ENCODE data around the gene BIRC3.

DNA sequence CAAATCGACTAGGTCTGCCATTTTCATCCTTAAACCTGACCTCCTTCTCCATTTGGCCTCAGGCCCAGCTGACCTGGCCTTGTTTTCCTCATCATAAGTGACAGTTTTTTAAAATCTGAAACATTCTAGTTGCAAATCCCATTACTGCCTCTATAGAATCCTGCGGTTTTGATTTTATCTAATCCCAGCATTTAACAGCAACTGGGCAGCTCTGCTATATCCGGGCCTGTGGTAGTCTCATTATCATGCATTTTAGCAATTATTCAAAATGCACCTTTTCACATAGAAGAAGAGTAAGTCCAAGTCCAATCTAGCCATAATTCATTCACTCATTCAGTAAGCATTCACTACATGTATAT, 28.6 kb upstream of the BIRC3 start:
- TF ChIP-seq, protein P1, sequence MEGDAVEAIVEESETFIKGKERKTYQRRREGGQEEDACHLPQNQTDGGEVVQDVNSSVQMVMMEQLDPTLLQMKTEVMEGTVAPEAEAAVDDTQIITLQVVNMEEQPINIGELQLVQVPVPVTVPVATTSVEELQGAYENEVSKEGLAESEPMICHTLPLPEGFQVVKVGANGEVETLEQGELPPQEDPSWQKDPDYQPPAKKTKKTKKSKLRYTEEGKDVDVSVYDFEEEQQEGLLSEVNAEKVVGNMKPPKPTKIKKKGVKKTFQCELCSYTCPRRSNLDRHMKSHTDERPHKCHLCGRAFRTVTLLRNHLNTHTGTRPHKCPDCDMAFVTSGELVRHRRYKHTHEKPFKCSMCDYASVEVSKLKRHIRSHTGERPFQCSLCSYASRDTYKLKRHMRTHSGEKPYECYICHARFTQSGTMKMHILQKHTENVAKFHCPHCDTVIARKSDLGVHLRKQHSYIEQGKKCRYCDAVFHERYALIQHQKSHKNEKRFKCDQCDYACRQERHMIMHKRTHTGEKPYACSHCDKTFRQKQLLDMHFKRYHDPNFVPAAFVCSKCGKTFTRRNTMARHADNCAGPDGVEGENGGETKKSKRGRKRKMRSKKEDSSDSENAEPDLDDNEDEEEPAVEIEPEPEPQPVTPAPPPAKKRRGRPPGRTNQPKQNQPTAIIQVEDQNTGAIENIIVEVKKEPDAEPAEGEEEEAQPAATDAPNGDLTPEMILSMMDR (IDR thresholded peaks at IDR 0.05), result no peak
- no peak for TF ChIP-seq POLR2A (IDR thresholded peaks at IDR 0.05)
- TF ChIP-seq POLR2AphosphoS5 (IDR thresholded peaks at IDR 0.05), result no peak

Measured in sigmoid colon (tissue), 4 donors.